K562 (cell line): ENCODE data around the gene FES. TPM values are rescaled to one million over a fixed set of nuclear protein-coding genes. Genes with fewer than 3 reads are reported as not detected.

Experiments
- FOSL1 ChIP-seq: fragments of 200-800 bp; sonication (Bioruptor generic); conservative IDR thresholded peaks from 2 replicates; pipeline ENCODE4 v1.6.1; 2016; ENCODE audit warnings: missing genetic modification characterization, missing compliant biosample characterization
- GATA2 ChIP-seq: sonication (generic); formaldehyde crosslinking; IDR thresholded peaks from 2 replicates; pipeline ENCODE4 v1.4.0; 2020; ENCODE audit warnings: mild to moderate bottlenecking, missing genetic modification reagents
- LCOR ChIP-seq: sonication (generic); formaldehyde crosslinking; IDR thresholded peaks from 2 replicates; pipeline ENCODE4 v1.8.0; 2022; ENCODE audit warnings: mild to moderate bottlenecking, missing genetic modification reagents
- WHSC1 ChIP-seq: IDR thresholded peaks from one replicate; pipeline ENCODE4 v1.6.1; 2012; ENCODE audit warnings: low read length, control low read depth, inconsistent platforms
- polyA plus RNA-seq, 8 experiments: library from polyadenylated mRNA; depleted of rRNA in 4 of 8; stranded (reverse) in 5 of 8; unstranded in 3 of 8; fragments of >200 nt; fragmentation: Nextera tagmentation in 2 of 8; fragmentation: Illumina TruSeq in 1 of 8; extraction: Ambion mirVana in 2 of 8; extraction: Trizol in 1 of 8; gene quantifications; 2 replicates each; pipeline versions ENCODE4 v1.2.1 to v1.2.3, GENCODE V29; 2011 to 2014; ENCODE audit warnings: inconsistent platforms in 1 of 8, missing spikeins in 1 of 8
- total RNA-seq, 7 experiments: library from RNA; depleted of rRNA in 6 of 7; stranded (reverse); fragments of >200 nt in 6 of 7; fragmentation: Illumina TruSeq in 2 of 7; extraction: Trizol in 2 of 7; gene quantifications; 2 replicates each; pipeline versions ENCODE4 v1.2.1 to v1.2.3, GENCODE V29; 2011 to 2021; ENCODE audit warnings: low replicate concordance in 1 of 7
- TF ChIP-seq, protein P1 (sequence below), 2 experiments: fragments of 450-650 bp; IDR thresholded peaks; 2 replicates each; pipeline ENCODE4 v1.6.1; 2016; ENCODE audit warnings: mild to moderate bottlenecking in 2 of 2, borderline replicate concordance in 1 of 2, low read depth in 1 of 2, moderate library complexity in 1 of 2
- TF ChIP-seq, protein P2 (sequence below): fragments of 250-450 bp; sonication (Bioruptor Pico); IDR thresholded peaks from 2 replicates; pipeline ENCODE4 v1.9.0; 2021; ENCODE audit warnings: mild to moderate bottlenecking
- TF ChIP-seq, protein P3 (sequence below): fragments of 450-650 bp; IDR thresholded peaks from 2 replicates; pipeline ENCODE4 v1.6.1; 2018; ENCODE audit not compliant: partially characterized antibody
- TF ChIP-seq, protein P4 (sequence below): fragments of 200-800 bp; sonication (Bioruptor generic); IDR thresholded peaks from 2 replicates; pipeline ENCODE4 v1.6.1; 2016; ENCODE audit warnings: missing genetic modification characterization, missing compliant biosample characterization

The FES gene
- total and polyA plus RNA-seq, 9 of the 15 experiments (the other 6 are each of a cell fraction or from before 2014, with no cell fraction given) = 0.38 to 2.6 (median 0.82) TPM

DNA sequence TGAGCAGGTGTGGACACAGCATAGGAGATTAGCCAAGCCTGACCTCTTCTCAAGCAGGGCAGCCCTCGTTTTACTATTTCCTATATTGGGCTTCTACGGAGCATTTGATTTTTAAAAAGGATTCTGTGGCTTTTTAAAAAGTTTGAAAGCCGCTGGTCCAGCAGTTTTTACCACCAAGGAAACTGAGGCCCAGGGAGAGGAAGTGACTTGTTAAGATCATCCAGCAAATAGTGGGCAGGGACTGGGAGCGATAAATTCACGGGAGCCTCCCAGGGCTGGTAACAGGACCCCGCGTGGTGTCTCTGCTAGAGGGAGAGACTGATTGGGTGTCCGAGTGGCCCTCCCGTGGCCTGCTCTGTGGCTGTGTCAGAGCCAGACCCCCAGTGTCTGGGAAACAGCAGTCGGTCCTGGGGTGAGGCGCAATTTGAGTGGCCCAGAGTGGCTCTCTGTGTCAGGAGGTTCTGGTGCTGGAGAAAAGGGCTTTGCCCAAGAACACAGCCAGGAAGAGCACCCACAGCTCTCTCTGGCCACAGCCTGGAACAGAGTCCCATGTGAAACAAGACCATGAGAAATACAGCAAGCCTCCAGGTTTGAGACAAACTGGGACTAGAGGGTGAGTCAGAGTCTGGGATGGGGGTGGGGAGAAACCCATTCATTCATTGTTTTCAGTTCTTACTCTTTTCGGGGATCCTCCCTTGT, 11.7 kb upstream of the FES start (continued):
- TF ChIP-seq, protein P1, sequence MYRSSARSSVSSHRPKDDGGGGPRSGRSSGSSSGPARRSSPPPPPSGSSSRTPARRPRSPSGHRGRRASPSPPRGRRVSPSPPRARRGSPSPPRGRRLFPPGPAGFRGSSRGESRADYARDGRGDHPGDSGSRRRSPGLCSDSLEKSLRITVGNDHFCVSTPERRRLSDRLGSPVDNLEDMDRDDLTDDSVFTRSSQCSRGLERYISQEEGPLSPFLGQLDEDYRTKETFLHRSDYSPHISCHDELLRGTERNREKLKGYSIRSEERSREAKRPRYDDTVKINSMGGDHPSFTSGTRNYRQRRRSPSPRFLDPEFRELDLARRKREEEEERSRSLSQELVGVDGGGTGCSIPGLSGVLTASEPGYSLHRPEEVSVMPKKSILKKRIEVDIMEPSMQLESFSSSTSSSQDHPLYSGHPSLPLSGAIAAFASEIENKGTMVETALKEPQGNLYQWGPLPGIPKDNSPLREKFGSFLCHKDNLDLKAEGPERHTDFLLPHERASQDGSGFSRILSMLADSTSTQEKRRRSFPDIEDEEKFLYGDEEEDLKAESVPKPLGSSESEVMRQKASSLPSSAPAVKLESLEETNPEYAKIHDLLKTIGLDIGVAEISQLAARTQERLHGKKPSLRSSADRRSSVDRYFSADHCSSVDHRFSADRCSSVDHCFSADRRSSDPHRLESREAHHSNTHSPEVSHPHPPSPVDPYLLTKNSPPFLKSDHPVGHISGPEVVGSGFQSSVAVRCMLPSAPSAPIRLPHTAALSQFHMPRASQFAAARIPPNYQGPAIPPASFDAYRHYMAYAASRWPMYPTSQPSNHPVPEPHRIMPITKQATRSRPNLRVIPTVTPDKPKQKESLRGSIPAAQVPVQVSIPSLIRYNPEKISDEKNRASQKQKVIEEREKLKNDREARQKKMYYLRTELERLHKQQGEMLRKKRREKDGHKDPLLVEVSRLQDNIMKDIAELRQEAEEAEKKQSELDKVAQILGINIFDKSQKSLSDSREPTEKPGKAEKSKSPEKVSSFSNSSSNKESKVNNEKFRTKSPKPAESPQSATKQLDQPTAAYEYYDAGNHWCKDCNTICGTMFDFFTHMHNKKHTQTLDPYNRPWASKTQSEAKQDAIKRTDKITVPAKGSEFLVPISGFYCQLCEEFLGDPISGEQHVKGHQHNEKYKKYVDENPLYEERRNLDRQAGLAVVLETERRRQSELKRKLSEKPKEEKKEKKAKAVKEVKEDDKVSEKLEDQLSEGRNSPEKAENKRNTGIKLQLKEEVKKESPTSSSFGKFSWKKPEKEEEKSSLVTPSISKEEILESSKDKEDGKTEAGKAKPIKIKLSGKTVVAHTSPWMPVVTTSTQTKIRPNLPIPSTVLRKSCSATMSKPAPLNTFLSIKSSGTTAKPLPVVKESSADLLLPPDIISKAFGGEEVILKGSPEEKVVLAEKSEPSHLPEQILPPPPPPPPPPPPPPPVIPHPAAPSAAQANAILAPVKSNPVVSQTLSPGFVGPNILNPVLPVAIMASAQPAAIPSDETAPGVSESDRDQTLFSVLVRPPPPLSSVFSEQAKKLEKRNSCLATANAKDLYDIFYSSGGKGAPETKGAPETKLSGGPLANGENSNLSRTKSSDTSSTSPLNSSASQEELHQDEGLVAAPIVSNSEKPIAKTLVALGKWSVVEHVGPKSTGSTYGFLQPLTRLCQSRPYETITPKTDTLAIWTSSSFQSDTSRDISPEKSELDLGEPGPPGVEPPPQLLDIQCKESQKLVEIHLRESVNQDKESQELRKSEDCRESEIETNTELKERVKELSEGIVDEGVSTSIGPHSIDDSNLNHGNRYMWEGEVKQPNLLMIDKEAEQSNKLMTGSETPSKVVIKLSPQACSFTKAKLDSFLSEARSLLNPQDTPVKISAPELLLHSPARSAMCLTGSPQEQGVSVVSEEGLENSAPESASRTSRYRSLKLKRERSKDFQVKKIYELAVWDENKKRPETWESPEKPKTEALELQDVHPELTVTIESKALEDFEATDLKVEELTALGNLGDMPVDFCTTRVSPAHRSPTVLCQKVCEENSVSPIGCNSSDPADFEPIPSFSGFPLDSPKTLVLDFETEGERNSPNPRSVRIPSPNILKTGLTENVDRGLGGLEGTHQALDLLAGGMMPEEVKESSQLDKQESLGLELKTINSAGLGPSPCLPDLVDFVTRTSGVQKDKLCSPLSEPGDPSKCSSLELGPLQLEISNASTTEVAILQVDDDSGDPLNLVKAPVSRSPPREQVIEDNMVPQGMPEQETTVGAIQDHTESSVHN (IDR thresholded peaks at IDR 0.05; ENCODE audit: borderline replicate concordance in 1 of 2, low read depth in 1 of 2) = no peak
- 0 out of 2 replicates have a peak, but pooled peaks have one; percentile 30 for TF ChIP-seq LCOR (CRISPR knock-in tag)
- TF ChIP-seq, protein P2, sequence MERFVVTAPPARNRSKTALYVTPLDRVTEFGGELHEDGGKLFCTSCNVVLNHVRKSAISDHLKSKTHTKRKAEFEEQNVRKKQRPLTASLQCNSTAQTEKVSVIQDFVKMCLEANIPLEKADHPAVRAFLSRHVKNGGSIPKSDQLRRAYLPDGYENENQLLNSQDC = no peak
- TF ChIP-seq FOSL1 = peak; percentile 82
- TF ChIP-seq, protein P3, sequence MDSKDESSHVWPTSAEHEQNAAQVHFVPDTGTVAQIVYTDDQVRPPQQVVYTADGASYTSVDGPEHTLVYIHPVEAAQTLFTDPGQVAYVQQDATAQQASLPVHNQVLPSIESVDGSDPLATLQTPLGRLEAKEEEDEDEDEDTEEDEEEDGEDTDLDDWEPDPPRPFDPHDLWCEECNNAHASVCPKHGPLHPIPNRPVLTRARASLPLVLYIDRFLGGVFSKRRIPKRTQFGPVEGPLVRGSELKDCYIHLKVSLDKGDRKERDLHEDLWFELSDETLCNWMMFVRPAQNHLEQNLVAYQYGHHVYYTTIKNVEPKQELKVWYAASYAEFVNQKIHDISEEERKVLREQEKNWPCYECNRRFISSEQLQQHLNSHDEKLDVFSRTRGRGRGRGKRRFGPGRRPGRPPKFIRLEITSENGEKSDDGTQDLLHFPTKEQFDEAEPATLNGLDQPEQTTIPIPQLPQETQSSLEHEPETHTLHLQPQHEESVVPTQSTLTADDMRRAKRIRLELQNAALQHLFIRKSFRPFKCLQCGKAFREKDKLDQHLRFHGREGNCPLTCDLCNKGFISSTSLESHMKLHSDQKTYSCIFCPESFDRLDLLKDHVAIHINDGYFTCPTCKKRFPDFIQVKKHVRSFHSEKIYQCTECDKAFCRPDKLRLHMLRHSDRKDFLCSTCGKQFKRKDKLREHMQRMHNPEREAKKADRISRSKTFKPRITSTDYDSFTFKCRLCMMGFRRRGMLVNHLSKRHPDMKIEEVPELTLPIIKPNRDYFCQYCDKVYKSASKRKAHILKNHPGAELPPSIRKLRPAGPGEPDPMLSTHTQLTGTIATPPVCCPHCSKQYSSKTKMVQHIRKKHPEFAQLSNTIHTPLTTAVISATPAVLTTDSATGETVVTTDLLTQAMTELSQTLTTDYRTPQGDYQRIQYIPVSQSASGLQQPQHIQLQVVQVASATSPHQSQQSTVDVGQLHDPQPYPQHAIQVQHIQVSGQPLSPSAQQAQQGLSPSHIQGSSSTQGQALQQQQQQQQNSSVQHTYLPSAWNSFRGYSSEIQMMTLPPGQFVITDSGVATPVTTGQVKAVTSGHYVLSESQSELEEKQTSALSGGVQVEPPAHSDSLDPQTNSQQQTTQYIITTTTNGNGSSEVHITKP = no peak
- no peak for TF ChIP-seq WHSC1
- TF ChIP-seq, protein P4, sequence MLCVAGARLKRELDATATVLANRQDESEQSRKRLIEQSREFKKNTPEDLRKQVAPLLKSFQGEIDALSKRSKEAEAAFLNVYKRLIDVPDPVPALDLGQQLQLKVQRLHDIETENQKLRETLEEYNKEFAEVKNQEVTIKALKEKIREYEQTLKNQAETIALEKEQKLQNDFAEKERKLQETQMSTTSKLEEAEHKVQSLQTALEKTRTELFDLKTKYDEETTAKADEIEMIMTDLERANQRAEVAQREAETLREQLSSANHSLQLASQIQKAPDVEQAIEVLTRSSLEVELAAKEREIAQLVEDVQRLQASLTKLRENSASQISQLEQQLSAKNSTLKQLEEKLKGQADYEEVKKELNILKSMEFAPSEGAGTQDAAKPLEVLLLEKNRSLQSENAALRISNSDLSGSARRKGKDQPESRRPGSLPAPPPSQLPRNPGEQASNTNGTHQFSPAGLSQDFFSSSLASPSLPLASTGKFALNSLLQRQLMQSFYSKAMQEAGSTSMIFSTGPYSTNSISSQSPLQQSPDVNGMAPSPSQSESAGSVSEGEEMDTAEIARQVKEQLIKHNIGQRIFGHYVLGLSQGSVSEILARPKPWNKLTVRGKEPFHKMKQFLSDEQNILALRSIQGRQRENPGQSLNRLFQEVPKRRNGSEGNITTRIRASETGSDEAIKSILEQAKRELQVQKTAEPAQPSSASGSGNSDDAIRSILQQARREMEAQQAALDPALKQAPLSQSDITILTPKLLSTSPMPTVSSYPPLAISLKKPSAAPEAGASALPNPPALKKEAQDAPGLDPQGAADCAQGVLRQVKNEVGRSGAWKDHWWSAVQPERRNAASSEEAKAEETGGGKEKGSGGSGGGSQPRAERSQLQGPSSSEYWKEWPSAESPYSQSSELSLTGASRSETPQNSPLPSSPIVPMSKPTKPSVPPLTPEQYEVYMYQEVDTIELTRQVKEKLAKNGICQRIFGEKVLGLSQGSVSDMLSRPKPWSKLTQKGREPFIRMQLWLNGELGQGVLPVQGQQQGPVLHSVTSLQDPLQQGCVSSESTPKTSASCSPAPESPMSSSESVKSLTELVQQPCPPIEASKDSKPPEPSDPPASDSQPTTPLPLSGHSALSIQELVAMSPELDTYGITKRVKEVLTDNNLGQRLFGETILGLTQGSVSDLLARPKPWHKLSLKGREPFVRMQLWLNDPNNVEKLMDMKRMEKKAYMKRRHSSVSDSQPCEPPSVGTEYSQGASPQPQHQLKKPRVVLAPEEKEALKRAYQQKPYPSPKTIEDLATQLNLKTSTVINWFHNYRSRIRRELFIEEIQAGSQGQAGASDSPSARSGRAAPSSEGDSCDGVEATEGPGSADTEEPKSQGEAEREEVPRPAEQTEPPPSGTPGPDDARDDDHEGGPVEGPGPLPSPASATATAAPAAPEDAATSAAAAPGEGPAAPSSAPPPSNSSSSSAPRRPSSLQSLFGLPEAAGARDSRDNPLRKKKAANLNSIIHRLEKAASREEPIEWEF (CRISPR knock-in tag) = no peak
- no peak for TF ChIP-seq GATA2 (CRISPR knock-in tag)
